LNCaP clone FGC (cell line): ENCODE data around the gene ARMCX2.
"Not testable (repeated sequence)": the region's sequence is repeated elsewhere in the genome, so short reads cannot be mapped to it uniquely, and the experiment has no call there.

ENCODE experiments used
- DNase-seq: peaks from one replicate; pipeline ENCODE4 v3.0.0-alpha.2; 2011; ENCODE audit warnings: low read depth
- H3K4me3 ChIP-seq: 2 replicates; pipeline ENCODE4 v1.5.1; 2011; ENCODE audit warnings: mild to moderate bottlenecking, low read depth, low read length, control low read depth
- CTCF ChIP-seq: IDR thresholded peaks from 2 replicates; pipeline ENCODE4 v1.5.1; 2012; ENCODE audit warnings: mild to moderate bottlenecking; ENCODE audit not compliant: control insufficient read depth, insufficient read depth; ENCODE audit errors: extremely low read depth

The ARMCX2 gene

DNA sequence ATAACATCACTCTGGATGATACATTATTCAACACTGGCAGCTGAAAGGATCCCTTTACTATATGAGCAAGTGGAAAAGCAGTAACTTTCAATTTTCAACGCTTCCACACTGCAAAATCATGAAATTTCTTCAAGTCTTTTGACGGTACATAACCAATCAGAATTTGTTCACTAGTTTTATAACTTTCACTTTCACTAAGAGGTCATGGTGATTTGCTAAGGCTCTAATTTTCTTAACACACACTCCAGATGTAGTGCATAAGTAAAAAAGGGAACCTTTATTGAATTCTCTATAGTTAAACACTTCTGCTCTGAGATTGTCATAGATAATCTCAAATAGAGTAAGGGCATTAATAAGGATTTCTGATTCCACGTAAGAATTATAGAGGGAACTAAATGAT, 4.1 kb downstream of the ARMCX2 start:
- no peak overlapping the region for H3K4me3 ChIP-seq
- no peak for DNase-seq
- TF ChIP-seq CTCF, result no peak

- not testable (repeated sequence) for DNase-seq, H3K4me3 ChIP-seq
Observed at GRCh38 chrX:101647716-101648115, 11.9 kb downstream of the ARMCX2 start.

DNA sequence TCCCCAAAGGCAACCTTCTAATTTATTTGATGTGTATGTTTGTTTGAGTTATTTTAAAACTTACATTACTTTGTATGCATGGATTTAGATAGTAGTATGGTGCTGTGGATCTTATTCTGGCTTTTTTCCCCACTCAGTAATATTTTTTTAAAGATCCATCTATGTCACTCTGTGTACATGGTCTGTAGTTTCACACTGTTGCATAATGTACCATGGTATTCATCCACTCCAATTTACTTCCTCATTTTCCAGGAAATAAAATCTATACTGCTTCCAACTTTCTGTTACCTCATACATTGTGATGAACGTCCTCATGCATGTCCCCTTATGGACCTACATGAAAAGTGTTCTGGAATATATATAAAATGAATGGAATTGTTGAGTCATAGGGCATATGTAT, 17.6 kb downstream of the ARMCX2 start:
- no peak for TF ChIP-seq CTCF
- no peak for DNase-seq
- H3K4me3 ChIP-seq, result no peak overlapping the region

- DNase-seq, result no peak
- no peak overlapping the region for H3K4me3 ChIP-seq
- no peak for TF ChIP-seq CTCF
Observed at GRCh38 chrX:101639583-101639982, 20.1 kb downstream of the ARMCX2 start.

GRCh38 chrX:101619364-101619763, 40.3 kb downstream of the ARMCX2 start:
- no peak for TF ChIP-seq CTCF
- H3K4me3 ChIP-seq, result no peak overlapping the region
- DNase-seq, result no peak

DNA sequence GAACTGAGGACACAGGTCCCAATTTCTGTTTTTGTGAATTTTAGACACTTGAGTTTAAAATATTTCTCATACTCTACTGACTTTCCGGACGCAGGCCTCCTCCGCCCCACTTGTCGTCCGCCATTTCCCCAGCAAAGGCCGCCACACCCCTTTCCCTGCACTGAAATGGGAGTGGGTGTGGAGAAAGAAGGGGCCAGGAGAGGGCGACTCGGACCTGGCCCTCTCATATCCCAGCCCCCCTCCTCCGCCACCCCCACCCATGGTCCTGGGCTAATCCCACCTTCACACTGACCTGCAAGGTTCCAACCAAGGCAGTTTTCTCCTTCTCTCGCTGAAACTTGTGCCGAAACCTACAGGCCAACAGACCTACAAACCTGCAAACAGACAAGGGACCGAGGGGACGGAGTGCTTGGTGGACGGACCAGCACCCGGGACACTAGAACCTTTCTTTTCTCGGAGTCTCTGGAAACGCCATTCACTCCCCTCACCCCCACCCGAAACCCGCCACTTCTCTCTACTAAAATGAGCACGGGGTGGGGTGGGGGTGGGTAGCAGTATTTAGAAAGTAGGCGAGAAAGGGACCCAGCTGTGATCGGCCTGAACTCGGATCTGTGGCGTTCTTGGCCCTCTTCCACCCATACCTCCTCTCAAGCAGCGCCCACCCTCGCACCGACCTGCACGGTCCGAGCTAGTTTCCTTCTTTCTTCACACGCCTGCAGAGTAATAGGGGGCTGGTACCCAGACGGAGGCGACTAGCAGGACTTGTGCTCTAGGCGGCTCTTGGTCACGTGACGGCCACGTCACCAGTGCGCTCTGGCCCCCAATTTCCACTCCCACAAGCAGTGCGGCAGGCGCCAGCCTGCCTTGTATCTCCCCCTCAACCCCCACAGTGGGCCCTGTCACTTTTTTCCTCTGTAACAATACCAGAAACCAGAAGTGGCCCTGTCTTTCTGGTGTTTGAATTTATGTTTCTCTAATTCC, 42.1 kb downstream of the ARMCX2 start, which contains the start of gene ARMCX6:
Gene ARMCX6 (minus strand): TSS at position 790 of the 981 bp plus-strand sequence. CDS start 1,380 bp downstream, outside the sequence.
- peak; percentile 55 for TF ChIP-seq CTCF
- peak; percentile 14 for DNase-seq

GRCh38 chrX:101605728-101606127, 53.9 kb downstream of the ARMCX2 start:
- no peak for DNase-seq
- no peak overlapping the region for H3K4me3 ChIP-seq
- TF ChIP-seq CTCF, result no peak

More for the DNA sequence above, 42.1 kb downstream of the ARMCX2 start, which contains the start of gene ARMCX6:
- peak within 1 kb of the TSS; percentile 74 for H3K4me3 ChIP-seq
